ENCODE data around the gene EXTL2. TPM values are rescaled to one million over a fixed set of nuclear protein-coding genes. Genes with fewer than 3 reads are reported as not detected.

Gene EXTL2
- total and polyA plus RNA-seq, 2 donors (not counting 3 experiments of a cell fraction or from before 2014, with no cell fraction given): 19.4 to 30.7 TPM

DNA sequence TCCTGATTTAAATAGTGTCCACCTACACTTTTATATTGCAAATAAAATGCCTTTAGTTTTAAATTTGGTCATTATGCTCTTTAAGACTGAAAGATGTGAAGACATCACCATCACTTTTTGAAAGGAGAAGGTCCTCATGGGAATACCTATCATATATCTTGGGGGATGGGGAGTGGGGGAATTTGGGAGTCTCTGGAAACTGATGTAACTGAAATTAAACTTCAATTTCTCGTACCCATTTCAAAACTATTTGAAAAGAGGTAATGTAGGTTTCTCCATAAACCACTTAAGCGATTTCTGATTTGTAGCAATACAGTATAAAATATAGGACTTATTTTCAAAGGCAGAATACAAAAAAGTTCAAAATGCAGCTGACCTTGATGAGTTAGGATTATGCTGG, 924 bp downstream of the EXTL2 start:
- no peaks in the 10 kb centered on the region for H3K9me1 ChIP-seq (replicated peaks; ENCODE audit: control insufficient read depth, extremely low read depth, insufficient read depth, low read length)
- no TSS peak for BruUV-seq (replicated peaks)
- peak overlapping the region in 2 of 3 experiments; percentile 87 to 91 for H3K4me3 ChIP-seq (replicated peaks in 1 of 3; ENCODE audit: insufficient read depth in 1 of 3, low read depth in 1 of 3, low read length in 3 of 3)
- H2AFZ ChIP-seq (ENCODE audit: low read depth, low read length): no peak overlapping the region
- H3K9me3 ChIP-seq (replicated peaks; ENCODE audit: control insufficient read depth, insufficient read depth, low read length): peaks cover 3% of the 10 kb centered on the region
- intact Hi-C loops (cut with micrococcal nuclease) (loop anchor here (5.0 to 10.0 kb wide), 2 partner anchors 541 to 759 kb away; partner anchors contain the start of genes CDC14A, SASS6 and TRMT13), dilution Hi-C loops (cut with MboI; ENCODE audit: extremely low pct_ligation_motif_present, low sequenced_read_pairs) (no loop called here)
- peaks cover 50% of the 10 kb centered on the region for H3K79me2 ChIP-seq (ENCODE audit: control insufficient read depth, insufficient read depth, low read length)
- H3K36me3 ChIP-seq (ENCODE audit: control insufficient read depth in 2 of 2, extremely low read depth in 1 of 2, insufficient read depth in 2 of 2, low read length in 2 of 2): no peaks in the 10 kb centered on the region
- H3K4me1 ChIP-seq (ENCODE audit: control insufficient read depth, extremely low read depth, insufficient read depth, low read length): peaks cover 26% of the 10 kb centered on the region
- FAIRE-seq: no peak
- CTCF ChIA-PET: interaction anchor here (1.0 to 2.1 kb wide), 7 partner anchors 9 to 545 kb away, joined by 3 to 23 read pairs (median 6); no protein-coding TSS in a partner anchor
- no peaks in the 10 kb centered on the region for H4K20me1 ChIP-seq (replicated peaks; ENCODE audit: control insufficient read depth, extremely low read depth, insufficient read depth, low read length)
- TF ChIP-seq EZH2 (IDR thresholded peaks at IDR 0.05; ENCODE audit: borderline replicate concordance, low read depth, low read length, severe bottlenecking): no peak
- TF ChIP-seq, protein P1, sequence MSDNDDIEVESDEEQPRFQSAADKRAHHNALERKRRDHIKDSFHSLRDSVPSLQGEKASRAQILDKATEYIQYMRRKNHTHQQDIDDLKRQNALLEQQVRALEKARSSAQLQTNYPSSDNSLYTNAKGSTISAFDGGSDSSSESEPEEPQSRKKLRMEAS (IDR thresholded peaks at IDR 0.05; ENCODE audit: insufficient read depth, insufficient read length): no peak
- TF ChIP-seq POLR2AphosphoS5 (IDR thresholded peaks at IDR 0.05; ENCODE audit: insufficient read depth, low read depth, low read length): no peak
- TF ChIP-seq GATA2 (IDR thresholded peaks at IDR 0.05; ENCODE audit: insufficient read depth, insufficient read length, low read depth, low read length): no peak
- no peak for TF ChIP-seq FOS (IDR thresholded peaks at IDR 0.05; ENCODE audit: borderline replicate concordance, insufficient read depth, low read length)
- TF ChIP-seq JUN (IDR thresholded peaks at IDR 0.05; ENCODE audit: borderline replicate concordance, insufficient read depth, insufficient read length, low read depth): no peak
- no peak for TF ChIP-seq POLR2A (IDR thresholded peaks at IDR 0.05; ENCODE audit: low read depth, low read length)
- TF ChIP-seq, protein P2, sequence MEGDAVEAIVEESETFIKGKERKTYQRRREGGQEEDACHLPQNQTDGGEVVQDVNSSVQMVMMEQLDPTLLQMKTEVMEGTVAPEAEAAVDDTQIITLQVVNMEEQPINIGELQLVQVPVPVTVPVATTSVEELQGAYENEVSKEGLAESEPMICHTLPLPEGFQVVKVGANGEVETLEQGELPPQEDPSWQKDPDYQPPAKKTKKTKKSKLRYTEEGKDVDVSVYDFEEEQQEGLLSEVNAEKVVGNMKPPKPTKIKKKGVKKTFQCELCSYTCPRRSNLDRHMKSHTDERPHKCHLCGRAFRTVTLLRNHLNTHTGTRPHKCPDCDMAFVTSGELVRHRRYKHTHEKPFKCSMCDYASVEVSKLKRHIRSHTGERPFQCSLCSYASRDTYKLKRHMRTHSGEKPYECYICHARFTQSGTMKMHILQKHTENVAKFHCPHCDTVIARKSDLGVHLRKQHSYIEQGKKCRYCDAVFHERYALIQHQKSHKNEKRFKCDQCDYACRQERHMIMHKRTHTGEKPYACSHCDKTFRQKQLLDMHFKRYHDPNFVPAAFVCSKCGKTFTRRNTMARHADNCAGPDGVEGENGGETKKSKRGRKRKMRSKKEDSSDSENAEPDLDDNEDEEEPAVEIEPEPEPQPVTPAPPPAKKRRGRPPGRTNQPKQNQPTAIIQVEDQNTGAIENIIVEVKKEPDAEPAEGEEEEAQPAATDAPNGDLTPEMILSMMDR (IDR thresholded peaks at IDR 0.05; ENCODE audit: extremely low read depth in 1 of 2, insufficient read depth in 1 of 2, low read depth in 1 of 2, low read length in 2 of 2): no peak
- no peak for TF ChIP-seq MYC (IDR thresholded peaks at IDR 0.05; ENCODE audit: low read depth, low read length)
- peak overlapping the region; percentile 96 for H3K4me2 ChIP-seq (ENCODE audit: insufficient read depth, low read length)
- H3K27me3 ChIP-seq (ENCODE audit: control insufficient read depth in 2 of 2, insufficient read depth in 2 of 2, low read length in 2 of 2): no peaks in the 10 kb centered on the region
- no peak for DNase-seq (ENCODE audit: low read depth, low spot score)
- peak overlapping the region; percentile 93 for H3K27ac ChIP-seq (ENCODE audit: insufficient read depth, low read depth, low read length)
- peak overlapping the region; percentile 78 for H3K9ac ChIP-seq (replicated peaks; ENCODE audit: extremely low read depth, insufficient read depth, low read length)
- POLR2A ChIA-PET: no interaction called here

Measured in endothelial cell of umbilical vein (primary cell).